Glutamatergic neuron (in vitro differentiated cells): Measurements from ENCODE around the gene NLGN4Y. TPM values are rescaled to one million over a fixed set of nuclear protein-coding genes. Genes with fewer than 3 reads are reported as not detected.
"Not testable (repeated sequence)": the region's sequence is repeated elsewhere in the genome, so short reads cannot be mapped to it uniquely, and the experiment has no call there.

Experiments used
- DNase-seq: peaks from one replicate; pipeline ENCODE4 v3.0.0; 2022
- H3K27ac Mint-ChIP-seq: one replicate; pipeline ENCODE4 v1.8.0; 2020; ENCODE audit warnings: mild to moderate bottlenecking, mixed read lengths, inconsistent platforms; ENCODE audit not compliant: unreplicated experiment
- H3K27me3 Mint-ChIP-seq: one replicate; pipeline ENCODE4 v1.8.0; 2020; ENCODE audit warnings: mild to moderate bottlenecking, moderate library complexity, mixed read lengths, inconsistent platforms; ENCODE audit not compliant: unreplicated experiment
- H3K36me3 Mint-ChIP-seq: one replicate; pipeline ENCODE4 v1.8.0; 2020; ENCODE audit warnings: mild to moderate bottlenecking, mixed read lengths, inconsistent platforms; ENCODE audit not compliant: unreplicated experiment
- H3K4me1 Mint-ChIP-seq: one replicate; pipeline ENCODE4 v1.8.0; 2020; ENCODE audit warnings: mild to moderate bottlenecking, low read depth, mixed read lengths, inconsistent platforms; ENCODE audit not compliant: unreplicated experiment
- H3K4me3 Mint-ChIP-seq: one replicate; pipeline ENCODE4 v1.8.0; 2020; ENCODE audit warnings: mild to moderate bottlenecking, mixed read lengths, inconsistent platforms; ENCODE audit not compliant: unreplicated experiment
- H3K9me3 Mint-ChIP-seq: one replicate; pipeline ENCODE4 v1.8.0; 2020; ENCODE audit warnings: mild to moderate bottlenecking, moderate library complexity, mixed read lengths, inconsistent platforms; ENCODE audit not compliant: unreplicated experiment
- total RNA-seq: library from RNA; stranded (reverse); fragmentation: NEBNext Ultra II Directional; extraction: Animal tissue kit (Norgen Biotek cat#: 25700); gene quantifications from one replicate; pipeline ENCODE4 v1.2.1, GENCODE V29; 2021; ENCODE audit not compliant: unreplicated experiment
- TF ChIP-seq, protein P1 (sequence below): fragments of 200-600 bp; sonication (generic); IDR thresholded peaks from one replicate; pipeline ENCODE4 v1.5.0; 2021; ENCODE audit not compliant: partially characterized antibody, unreplicated experiment

Gene NLGN4Y
- total RNA-seq, 1 donor from 2014 or later, result 16.5 TPM

DNA sequence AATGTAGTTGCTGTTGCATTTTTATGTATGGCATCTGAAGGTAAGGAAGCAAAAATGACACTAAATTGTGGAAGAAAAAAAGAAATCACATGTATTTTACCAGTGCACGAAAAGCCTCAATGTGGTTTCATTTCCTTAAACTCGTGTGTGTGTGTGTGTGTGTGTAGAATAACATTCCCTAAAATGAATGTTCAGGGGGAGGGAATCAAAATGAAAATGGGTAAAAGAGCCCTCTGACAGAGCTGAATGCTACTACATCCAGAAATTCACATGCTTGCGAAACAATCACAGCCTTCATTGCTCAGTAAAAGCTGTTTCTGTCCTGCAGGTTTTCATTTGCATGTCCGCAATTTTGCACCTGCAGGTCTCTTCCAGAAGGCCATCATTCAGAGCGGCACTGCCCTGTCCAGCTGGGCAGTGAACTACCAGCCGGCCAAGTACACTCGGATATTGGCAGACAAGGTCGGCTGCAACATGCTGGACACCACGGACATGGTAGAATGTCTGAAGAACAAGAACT lies 305.1 kb downstream of the NLGN4Y start:
- Mint-ChIP-seq H3K27me3 (no peaks in the 10 kb centered on the region), H3K4me1 (no peaks in the 10 kb centered on the region), H3K36me3 (no peaks in the 10 kb centered on the region), H3K9me3 (no peaks in the 10 kb centered on the region), H3K27ac (no peak overlapping the region), H3K4me3 (no peak overlapping the region)
- TF ChIP-seq, protein P1, sequence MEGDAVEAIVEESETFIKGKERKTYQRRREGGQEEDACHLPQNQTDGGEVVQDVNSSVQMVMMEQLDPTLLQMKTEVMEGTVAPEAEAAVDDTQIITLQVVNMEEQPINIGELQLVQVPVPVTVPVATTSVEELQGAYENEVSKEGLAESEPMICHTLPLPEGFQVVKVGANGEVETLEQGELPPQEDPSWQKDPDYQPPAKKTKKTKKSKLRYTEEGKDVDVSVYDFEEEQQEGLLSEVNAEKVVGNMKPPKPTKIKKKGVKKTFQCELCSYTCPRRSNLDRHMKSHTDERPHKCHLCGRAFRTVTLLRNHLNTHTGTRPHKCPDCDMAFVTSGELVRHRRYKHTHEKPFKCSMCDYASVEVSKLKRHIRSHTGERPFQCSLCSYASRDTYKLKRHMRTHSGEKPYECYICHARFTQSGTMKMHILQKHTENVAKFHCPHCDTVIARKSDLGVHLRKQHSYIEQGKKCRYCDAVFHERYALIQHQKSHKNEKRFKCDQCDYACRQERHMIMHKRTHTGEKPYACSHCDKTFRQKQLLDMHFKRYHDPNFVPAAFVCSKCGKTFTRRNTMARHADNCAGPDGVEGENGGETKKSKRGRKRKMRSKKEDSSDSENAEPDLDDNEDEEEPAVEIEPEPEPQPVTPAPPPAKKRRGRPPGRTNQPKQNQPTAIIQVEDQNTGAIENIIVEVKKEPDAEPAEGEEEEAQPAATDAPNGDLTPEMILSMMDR, result no peak
- DNase-seq, result no peak

DNA sequence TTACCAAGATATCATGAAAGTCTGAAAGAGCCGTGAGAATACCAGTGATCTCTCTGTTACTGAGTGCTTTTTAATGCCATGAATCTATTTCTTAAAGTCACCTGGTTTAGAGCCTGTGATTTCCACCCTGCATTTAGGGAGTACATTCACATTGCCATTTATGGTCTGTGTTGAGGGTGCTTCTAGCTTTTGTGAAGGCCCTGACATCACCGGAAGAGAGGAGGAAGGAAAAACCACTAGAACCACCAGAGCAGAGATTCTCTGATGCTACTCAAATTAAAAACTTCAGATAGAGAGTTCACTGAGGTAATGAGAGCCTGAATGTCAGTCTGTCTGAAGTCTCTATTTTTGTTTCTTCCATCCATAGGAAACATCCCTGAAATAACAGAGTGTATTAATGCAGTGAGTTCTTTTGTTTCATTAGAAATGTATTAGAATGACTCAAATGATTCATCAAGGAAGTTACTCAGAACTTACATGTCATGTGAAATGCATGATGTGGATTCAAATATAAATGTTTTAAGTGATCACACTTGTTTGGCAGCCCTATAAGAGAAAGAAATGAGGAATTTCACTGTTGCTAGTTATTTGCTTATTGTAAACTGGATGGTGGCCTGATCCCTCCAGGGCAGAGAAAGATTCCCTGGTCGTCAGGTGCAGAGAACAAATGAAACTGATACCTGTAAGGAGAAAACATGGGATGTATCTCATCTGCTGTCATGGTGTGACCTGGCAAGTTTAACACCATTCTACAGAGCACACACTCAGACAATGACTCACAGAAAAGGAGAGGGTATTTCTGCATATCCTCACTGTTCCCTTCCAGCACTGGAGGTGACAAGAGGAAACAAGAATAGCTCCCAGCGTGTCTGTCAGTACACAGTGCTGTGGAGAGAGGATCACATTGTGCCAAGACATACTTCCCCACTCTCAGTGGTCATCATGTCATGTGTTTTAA lies 310.1 kb downstream of the NLGN4Y start:
- Mint-ChIP-seq H3K4me1 (no peaks in the 10 kb centered on the region), H3K36me3 (no peaks in the 10 kb centered on the region), H3K27me3 (no peaks in the 10 kb centered on the region), H3K27ac (no peak overlapping the region), H3K9me3 (no peaks in the 10 kb centered on the region), H3K4me3 (no peak overlapping the region)
- DNase-seq, result no peak
- TF ChIP-seq, protein P1, result no peak

DNA sequence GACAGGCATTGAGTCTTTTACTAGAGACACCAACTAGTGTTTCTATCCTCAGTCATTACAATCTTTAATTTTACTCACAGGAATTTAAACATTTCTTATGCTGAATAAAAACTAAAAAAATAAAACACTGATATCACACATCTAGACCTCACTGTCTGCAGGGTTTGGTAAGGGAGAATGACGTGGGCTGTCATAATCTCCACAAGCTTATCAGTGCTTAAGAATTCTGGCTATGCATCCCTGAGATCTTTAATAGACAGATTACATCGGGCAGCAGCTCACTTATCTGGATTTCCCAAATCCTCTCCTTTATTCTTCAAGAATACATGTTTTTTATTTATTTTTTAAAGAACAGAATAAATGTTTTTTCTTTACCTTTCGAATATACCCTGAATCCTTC lies 313.1 kb downstream of the NLGN4Y start:
- TF ChIP-seq, protein P1, result no peak
- H3K27ac Mint-ChIP-seq, result no peak overlapping the region
- H3K9me3 Mint-ChIP-seq, result no peaks in the 10 kb centered on the region
- H3K27me3 Mint-ChIP-seq, result no peaks in the 10 kb centered on the region
- no peaks in the 10 kb centered on the region for H3K4me1 Mint-ChIP-seq
- no peak for DNase-seq
- H3K36me3 Mint-ChIP-seq, result no peaks in the 10 kb centered on the region
- H3K4me3 Mint-ChIP-seq, result no peak overlapping the region

DNA sequence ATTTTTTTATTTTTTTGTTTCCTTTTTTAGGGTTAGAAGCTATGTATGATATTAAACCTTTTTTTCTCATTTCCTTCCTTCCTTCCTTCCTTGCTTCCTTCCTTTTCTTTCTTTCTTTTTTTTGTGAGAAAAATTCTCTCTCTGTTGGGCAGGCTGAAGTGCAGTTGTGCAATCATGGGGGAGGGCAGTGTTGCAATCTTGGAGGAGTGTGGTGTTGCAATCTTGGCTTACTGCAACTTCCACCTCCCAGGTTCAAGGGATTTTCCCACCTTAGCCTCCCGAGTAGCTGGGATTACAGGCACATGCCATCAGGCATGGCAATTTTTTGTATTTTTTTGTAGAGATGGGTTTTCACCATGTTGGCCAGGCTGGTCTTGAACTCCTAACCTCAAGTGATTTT lies 326.4 kb downstream of the NLGN4Y start:
- H3K36me3 Mint-ChIP-seq, result no peaks in the 10 kb centered on the region
- TF ChIP-seq, protein P1, result no peak
- no peak overlapping the region for H3K27ac Mint-ChIP-seq
- H3K27me3 Mint-ChIP-seq, result no peaks in the 10 kb centered on the region
- no peak overlapping the region for H3K4me3 Mint-ChIP-seq
- H3K4me1 Mint-ChIP-seq, result no peaks in the 10 kb centered on the region
- no peak for DNase-seq
- no peaks in the 10 kb centered on the region for H3K9me3 Mint-ChIP-seq

DNA sequence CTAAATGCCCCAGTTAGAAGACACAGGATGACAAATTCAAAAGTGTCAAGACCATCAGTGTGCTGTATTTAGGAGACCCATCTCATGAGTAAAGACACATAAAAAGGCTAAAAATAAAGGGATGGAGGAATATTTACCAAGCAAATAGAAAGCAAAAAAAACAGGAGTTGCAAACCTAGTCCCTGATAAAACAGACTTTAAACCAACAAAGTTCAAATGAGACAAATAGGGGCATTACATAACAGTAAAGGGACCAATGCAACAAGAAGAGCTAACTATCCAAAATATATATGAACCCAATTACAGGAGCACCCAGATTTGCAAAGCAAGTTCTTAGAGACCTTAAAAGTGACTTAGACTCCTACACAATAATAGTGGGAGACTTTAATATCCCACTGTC lies 336.1 kb downstream of the NLGN4Y start:
- TF ChIP-seq, protein P1, result no peak

DNA sequence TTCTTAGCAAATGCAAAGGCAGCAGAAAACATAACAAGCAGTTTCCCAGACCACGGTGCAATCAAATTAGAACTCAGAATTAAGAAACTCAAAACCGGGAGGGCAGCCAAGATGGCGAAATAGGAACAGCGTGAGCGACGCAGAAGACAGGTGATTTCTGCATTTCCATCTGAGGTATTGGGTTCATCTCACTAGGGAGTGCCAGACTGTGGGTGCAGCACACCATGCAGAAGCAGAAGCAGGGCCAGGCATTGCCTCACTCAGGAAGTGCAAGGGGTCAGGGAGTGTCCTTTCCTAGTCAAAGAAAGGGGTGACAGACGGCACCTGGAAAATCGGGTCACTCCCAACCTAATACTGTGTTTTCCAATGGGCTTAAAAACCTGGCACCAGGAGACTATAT lies 336.7 kb downstream of the NLGN4Y start:
- not testable (repeated sequence) for H3K27me3 Mint-ChIP-seq, H3K4me1 Mint-ChIP-seq, H3K4me3 Mint-ChIP-seq, H3K9me3 Mint-ChIP-seq, DNase-seq, H3K27ac Mint-ChIP-seq, H3K36me3 Mint-ChIP-seq

More for the DNA sequence above, 336.1 kb downstream of the NLGN4Y start:
- no peak for DNase-seq
- no peaks in the 10 kb centered on the region for H3K36me3 Mint-ChIP-seq
- no peaks in the 10 kb centered on the region for H3K4me1 Mint-ChIP-seq
- H3K4me3 Mint-ChIP-seq, result no peak overlapping the region
- no peaks in the 10 kb centered on the region for H3K27me3 Mint-ChIP-seq
- no peak overlapping the region for H3K27ac Mint-ChIP-seq
- H3K9me3 Mint-ChIP-seq, result peaks cover 1% of the 10 kb centered on the region
